GM18520 (cell line): ENCODE results near the gene PLA2G4A.
A peak's percentile ranks its signal among the peaks of the same experiment; 100 is the strongest.

ENCODE experiments used
- ATAC-seq: cut with Tn5 transposase; IDR thresholded peaks from one replicate; pipeline ENCODE4 v1.9.1; 2021; ENCODE audit not compliant: unreplicated experiment

Gene PLA2G4A

GRCh38 chr1:186831168-186831567, 2.4 kb downstream of the PLA2G4A start:
- no peak for ATAC-seq

DNA sequence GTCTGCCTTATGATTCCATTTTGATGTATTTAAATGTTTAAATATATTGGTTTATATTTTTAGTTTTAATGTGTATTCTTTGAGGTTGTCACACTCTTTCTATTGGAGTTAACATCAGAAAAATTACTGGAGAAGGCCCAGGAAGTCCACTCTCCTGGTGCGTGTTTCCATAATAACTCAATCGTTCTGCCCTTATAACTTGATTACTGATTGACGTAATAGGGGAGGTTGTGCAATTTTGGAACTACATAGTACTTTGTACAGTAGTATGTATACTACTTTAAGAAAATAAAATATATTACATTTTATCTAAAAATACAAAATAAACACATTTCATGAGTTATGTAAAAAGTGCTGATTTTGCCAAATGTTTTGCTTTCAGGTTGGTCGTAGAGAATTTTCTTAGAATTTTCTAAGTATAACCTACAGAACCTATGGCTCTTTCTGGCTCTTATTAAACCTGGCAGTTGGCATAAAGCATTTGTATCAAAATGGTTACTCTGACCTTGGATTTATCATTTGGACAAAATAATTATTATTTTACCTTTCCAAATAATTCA, 5.7 kb downstream of the PLA2G4A start:
- no peak for ATAC-seq

DNA sequence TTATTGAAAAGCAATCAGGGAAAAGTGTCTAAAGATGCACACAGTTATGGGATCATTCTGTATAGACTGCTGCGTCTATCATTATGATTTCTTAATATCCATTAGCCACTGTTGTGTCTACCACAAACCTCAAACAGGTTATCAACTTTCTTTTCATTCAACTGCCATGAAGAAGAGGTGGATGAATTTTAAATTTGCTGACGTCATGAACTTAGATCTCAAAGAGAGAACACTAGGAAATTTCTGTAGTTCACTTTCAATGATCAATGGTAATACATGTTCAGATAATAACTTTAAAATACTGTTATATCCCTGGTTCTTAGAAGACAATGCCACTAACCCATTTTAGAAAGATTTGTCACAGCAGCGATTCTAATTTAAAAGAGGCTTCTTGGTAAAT, 6.7 kb downstream of the PLA2G4A start:
- ATAC-seq: no peak

DNA sequence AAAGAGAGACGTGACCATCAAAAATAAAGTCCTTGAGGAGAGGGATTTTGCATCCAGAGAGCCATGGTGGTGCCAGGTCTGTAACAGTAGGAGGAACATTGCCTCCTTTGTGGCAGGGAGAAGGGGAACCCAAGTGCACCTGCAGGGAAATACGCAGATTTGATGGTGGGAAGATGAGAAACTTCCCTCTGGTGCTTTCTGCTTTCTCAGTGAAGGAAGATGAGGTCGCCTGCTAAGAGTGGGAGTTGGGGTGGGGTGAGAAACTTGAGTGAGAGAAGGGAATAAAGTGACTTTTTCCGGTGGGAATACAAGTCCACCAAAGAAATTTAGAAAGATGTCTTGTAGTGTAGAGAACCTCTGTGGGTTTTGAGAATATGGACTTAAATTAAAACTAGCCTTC, 9.1 kb downstream of the PLA2G4A start:
- no peak for ATAC-seq

GRCh38 chr1:186838380-186839040, 9.8 kb downstream of the PLA2G4A start:
- no peak for ATAC-seq

- no peak for ATAC-seq
Measured at GRCh38 chr1:186839041-186839400, 10.3 kb downstream of the PLA2G4A start.

GRCh38 chr1:186841599-186841998, 12.8 kb downstream of the PLA2G4A start:
- ATAC-seq: no peak

DNA sequence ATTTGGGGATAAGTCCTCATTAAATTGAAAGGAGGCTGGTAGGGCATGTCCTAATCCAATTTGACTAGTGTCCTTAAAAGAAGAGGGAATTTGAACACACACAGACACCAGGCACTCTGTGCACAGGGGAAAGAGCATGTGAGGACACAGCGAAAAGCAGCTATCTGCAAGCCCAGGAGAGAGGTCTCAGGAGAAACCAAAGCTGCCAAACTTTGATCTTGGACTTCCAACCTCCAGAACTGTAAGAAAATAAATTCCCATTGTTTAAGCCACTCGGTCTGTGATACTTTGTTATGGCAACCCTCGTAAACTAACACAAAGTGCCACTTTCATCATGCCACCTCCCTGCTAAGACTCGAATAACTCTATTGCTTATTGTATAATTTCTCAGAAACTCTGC, 13.8 kb downstream of the PLA2G4A start:
- no peak for ATAC-seq

DNA sequence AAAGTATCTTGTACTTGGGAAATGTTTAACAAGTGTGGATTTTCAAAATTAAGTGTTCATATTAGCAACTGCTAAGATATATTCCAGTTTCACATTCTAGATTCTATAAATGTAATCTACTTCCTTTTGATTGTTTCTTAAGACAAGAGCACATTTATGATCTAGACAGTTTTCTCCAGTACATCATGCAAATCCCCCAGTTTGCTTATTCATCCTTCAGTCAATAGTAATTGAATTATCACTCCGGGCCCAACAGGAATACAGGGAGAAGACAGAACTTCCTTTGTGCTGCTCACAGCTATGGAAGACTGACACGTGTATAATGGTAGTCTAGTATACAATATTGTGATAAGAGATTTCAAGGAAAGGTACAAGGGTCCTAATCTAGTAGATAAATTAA, 14.5 kb downstream of the PLA2G4A start:
- ATAC-seq: no peak

- no peak for ATAC-seq
Measured at GRCh38 chr1:186843931-186844330, 15.2 kb downstream of the PLA2G4A start.

- ATAC-seq: no peak
Measured at GRCh38 chr1:186845576-186846210, 16.9 kb downstream of the PLA2G4A start.

- ATAC-seq: no peak
Measured at GRCh38 chr1:186848509-186849130, 19.9 kb downstream of the PLA2G4A start.

GRCh38 chr1:186849271-186849671, 20.5 kb downstream of the PLA2G4A start:
- ATAC-seq: peak; percentile 89

- peak; percentile 28 for ATAC-seq
Measured at GRCh38 chr1:186849826-186850225, 21.1 kb downstream of the PLA2G4A start.

GRCh38 chr1:186854102-186854501, 25.4 kb downstream of the PLA2G4A start:
- ATAC-seq: no peak

GRCh38 chr1:186858923-186859322, 30.2 kb downstream of the PLA2G4A start:
- ATAC-seq: no peak

- ATAC-seq: no peak
Measured at GRCh38 chr1:186859995-186860394, 31.2 kb downstream of the PLA2G4A start.

- no peak for ATAC-seq
Measured at GRCh38 chr1:186864296-186864695, 35.5 kb downstream of the PLA2G4A start.

DNA sequence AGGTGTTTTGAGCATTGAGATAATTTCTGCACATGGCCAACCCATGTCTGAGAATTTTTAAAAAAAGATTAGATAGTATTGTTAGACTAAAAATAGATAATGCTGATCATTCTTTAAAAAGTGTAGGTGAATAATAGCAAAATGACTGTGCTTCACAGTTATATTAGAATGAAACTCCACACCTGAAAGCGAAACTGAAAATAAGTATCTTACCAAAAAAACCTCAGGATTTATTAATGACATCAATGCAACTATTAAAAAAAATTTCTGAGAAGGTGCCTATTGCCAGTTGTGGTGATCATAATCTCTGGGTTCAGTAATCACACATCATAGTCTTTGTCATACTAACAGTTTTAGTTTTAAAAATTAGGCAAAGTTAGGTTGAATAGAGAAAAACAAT, 36.5 kb downstream of the PLA2G4A start:
- peak; percentile 86 for ATAC-seq

DNA sequence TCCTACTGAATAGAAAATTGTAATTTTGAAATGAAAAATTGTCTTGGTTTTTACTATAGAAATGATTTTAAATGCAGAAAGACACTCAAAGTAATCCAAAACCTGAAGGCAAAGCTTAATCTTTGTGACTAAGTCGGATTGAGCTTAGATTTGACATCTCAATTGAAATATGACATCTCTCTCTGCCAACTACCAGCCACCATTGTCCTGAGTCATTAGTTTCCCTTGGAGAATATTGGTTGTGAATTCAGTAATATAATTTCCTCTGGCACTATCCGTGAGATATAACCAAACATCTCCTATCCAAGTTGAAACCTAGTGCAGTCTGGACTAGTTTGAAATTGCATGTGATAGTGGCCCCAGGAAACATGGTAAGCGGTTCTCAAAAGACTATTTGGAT, 37.1 kb downstream of the PLA2G4A start:
- no peak for ATAC-seq

- no peak for ATAC-seq
Measured at GRCh38 chr1:186869526-186870228, 40.9 kb downstream of the PLA2G4A start.

DNA sequence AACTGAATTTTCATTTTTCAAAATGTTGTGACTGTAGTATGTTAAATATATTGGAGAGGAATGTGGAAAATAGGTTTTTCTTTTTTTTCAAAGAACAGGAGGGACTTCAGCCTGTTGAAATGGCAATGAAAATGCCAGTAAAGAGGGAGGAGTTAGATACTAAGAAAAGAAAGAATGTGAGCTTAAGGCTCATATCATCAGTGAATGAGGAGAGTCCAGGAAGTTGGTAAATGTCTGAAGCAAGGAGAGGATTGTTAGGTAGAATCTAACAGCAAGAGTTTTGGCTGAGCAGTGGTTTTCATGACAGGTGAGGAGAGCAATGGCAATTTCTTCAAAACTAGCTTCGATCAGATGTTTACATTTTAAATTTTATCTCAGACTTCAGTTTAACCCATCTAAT, 43.0 kb downstream of the PLA2G4A start:
- ATAC-seq: no peak
